Keratinocyte (primary cell): ENCODE data around the gene PCDH9.

Experiments
- EZH2 ChIP-seq: IDR thresholded peaks from one replicate; pipeline ENCODE4 v1.6.1; 2012; ENCODE audit warnings: inconsistent platforms, mild to moderate bottlenecking, low read length, moderate library complexity
- TF ChIP-seq, protein P1 (sequence below), 3 experiments: IDR thresholded peaks in 1 of 3; conservative IDR thresholded peaks in 1 of 3; optimal IDR thresholded peaks in 1 of 3; 2 replicates in 2 of 3; 3 replicates in 1 of 3; pipeline versions ENCODE3 to v1.5.1; 2011; ENCODE audit warnings: low read length in 3 of 3, mild to moderate bottlenecking in 3 of 3, moderate library complexity in 2 of 3, control low read depth in 1 of 3, inconsistent platforms in 1 of 3; ENCODE audit not compliant: insufficient read depth in 2 of 3; ENCODE audit errors: extremely low read depth in 1 of 3

DNA sequence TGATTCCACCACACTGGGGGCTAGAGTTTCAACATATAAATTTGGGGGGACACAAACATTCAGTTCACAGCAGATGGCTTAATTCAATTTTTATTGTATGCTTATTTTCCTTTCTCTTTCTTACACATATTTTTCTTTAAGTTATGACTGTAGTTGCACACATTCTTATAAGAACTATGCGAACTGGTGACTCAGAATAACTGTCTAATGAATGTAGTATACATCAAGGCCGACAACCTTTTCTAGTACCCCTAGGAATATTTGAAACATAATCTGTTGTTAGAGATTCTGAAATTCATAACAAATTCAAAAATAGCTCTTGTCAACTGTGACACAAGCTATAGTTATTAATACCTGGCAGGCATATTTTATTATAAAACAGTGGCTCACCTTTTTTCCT lies 695.6 kb downstream of the PCDH9 start:
- TF ChIP-seq, protein P1, sequence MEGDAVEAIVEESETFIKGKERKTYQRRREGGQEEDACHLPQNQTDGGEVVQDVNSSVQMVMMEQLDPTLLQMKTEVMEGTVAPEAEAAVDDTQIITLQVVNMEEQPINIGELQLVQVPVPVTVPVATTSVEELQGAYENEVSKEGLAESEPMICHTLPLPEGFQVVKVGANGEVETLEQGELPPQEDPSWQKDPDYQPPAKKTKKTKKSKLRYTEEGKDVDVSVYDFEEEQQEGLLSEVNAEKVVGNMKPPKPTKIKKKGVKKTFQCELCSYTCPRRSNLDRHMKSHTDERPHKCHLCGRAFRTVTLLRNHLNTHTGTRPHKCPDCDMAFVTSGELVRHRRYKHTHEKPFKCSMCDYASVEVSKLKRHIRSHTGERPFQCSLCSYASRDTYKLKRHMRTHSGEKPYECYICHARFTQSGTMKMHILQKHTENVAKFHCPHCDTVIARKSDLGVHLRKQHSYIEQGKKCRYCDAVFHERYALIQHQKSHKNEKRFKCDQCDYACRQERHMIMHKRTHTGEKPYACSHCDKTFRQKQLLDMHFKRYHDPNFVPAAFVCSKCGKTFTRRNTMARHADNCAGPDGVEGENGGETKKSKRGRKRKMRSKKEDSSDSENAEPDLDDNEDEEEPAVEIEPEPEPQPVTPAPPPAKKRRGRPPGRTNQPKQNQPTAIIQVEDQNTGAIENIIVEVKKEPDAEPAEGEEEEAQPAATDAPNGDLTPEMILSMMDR (optimal IDR thresholded peaks at IDR 0.05 in 1 of 3, IDR thresholded peaks at IDR 0.05 in 1 of 3, conservative IDR thresholded peaks at IDR 0.05 in 1 of 3; ENCODE audit: extremely low read depth in 1 of 3, insufficient read depth in 2 of 3, low read length in 3 of 3): no peak
- no peak for TF ChIP-seq EZH2
